Adrenal gland (tissue), 5 donors: ENCODE results near the gene MBOAT7.

Source experiments
- CTCF ChIP-seq, 6 experiments: fragments of 450-650 bp in 4 of 6; fragments of 200-600 bp in 2 of 6; sonication (generic) in 1 of 6; IDR thresholded peaks; 1 replicate in 5 of 6; 2 replicates in 1 of 6; pipeline versions ENCODE4 v1.5.1 to v1.8.0; 2016 to 2021; ENCODE audit warnings: antibody characterized with exemption in 6 of 6, mild to moderate bottlenecking in 2 of 6, moderate library complexity in 1 of 6
- POLR2A ChIP-seq, 2 donors: fragments of 450-650 bp; IDR thresholded peaks; one replicate each; pipeline ENCODE4 v1.6.1; 2017; ENCODE audit warnings: antibody characterized with exemption in 2 of 2, mild to moderate bottlenecking in 2 of 2, moderate library complexity in 1 of 2
- donor health status: DM: no; HTN: no; CAD: no.

GRCh38 chr19:54129617-54129996, 59.8 kb downstream of the MBOAT7 start:
- no peak for TF ChIP-seq POLR2A (IDR thresholded peaks at IDR 0.05)
- no peak for TF ChIP-seq CTCF (IDR thresholded peaks at IDR 0.05)
